Spleen (tissue), 11 donors: ENCODE measurements around the gene PPP4C. TPM values are rescaled to one million over a fixed set of nuclear protein-coding genes. Genes with fewer than 3 reads are reported as not detected.

Experiments used
- DNase-seq: peaks from one replicate; pipeline ENCODE4 v3.0.0-alpha.2; 2020
- H3K27ac ChIP-seq, 8 donors: fragments of 200-600 bp; sonication (generic) in 7 of 8; 1 replicate in 4 of 8; 2 replicates in 4 of 8; pipeline versions ENCODE4 v1.5.0 to v1.8.0; 2016 to 2021; ENCODE audit warnings: inconsistent platforms in 4 of 8, mild to moderate bottlenecking in 4 of 8, moderate library complexity in 1 of 8
- H3K27me3 ChIP-seq, 7 donors: fragments of 200-600 bp; sonication (generic) in 6 of 7; replicated peaks in 1 of 7; 1 replicate in 4 of 7; 2 replicates in 3 of 7; pipeline versions ENCODE4 v1.5.0 to v1.8.0; 2016 to 2021; ENCODE audit warnings: inconsistent platforms in 3 of 7, mild to moderate bottlenecking in 1 of 7
- H3K36me3 ChIP-seq, 6 donors: fragments of 200-600 bp; sonication (generic) in 5 of 6; 1 replicate in 4 of 6; 2 replicates in 2 of 6; pipeline versions ENCODE4 v1.5.0 to v1.8.0; 2016 to 2021; ENCODE audit warnings: inconsistent platforms in 2 of 6
- H3K4me1 ChIP-seq, 6 donors: fragments of 200-600 bp; sonication (generic) in 5 of 6; 1 replicate in 3 of 6; 2 replicates in 3 of 6; pipeline versions ENCODE4 v1.5.0 to v1.8.0; 2016 to 2021; ENCODE audit warnings: inconsistent platforms in 3 of 6
- H3K4me3 ChIP-seq, 8 donors: fragments of 200-600 bp; sonication (generic) in 7 of 8; 1 replicate in 4 of 8; 2 replicates in 4 of 8; pipeline versions ENCODE4 v1.5.0 to v1.8.0; 2016 to 2021; ENCODE audit warnings: inconsistent platforms in 4 of 8, mild to moderate bottlenecking in 4 of 8, moderate library complexity in 2 of 8
- H3K9me3 ChIP-seq, 8 donors: fragments of 200-600 bp; sonication (generic) in 7 of 8; 1 replicate in 4 of 8; 2 replicates in 4 of 8; pipeline versions ENCODE4 v1.5.0 to v1.8.0; 2016 to 2021; ENCODE audit warnings: inconsistent platforms in 4 of 8
- POLR2A ChIP-seq, 3 donors: fragments of 450-650 bp; IDR thresholded peaks; one replicate each; pipeline ENCODE4 v1.5.1; 2017; ENCODE audit warnings: antibody characterized with exemption in 3 of 3, mild to moderate bottlenecking in 1 of 3
- POLR2AphosphoS5 ChIP-seq, 3 donors: sonication (generic); formaldehyde crosslinking; IDR thresholded peaks; one replicate each; pipeline ENCODE4 v1.5.1; 2017; ENCODE audit warnings: antibody characterized with exemption in 3 of 3
- WGBS, 5 donors: extraction: QIAGEN DNeasy Blood & Tissue Kit in 3 of 5; methylation state at CpG; one replicate each; pipeline versions ENCODE4 v1.1.5 to v1.1.7; 2013 to 2018; 5-methylcytosine and 5-hydroxymethylcytosine counted together
- intact Hi-C: fragments of 100-400 bp; cut with DNase I; formaldehyde crosslinking; loops from one replicate; pipeline ENCODE4 v1.15.0; 2023; ENCODE audit warnings: low total_unique reads
- polyA plus RNA-seq, 3 donors: library from polyadenylated mRNA; stranded (reverse); fragments of 200-250 nt; gene quantifications; one replicate each; pipeline ENCODE4 v1.2.1, GENCODE V29; 2013
- total RNA-seq, 7 donors: library from RNA; depleted of rRNA in 3 of 7; stranded (reverse); fragments of >200 nt in 3 of 7; fragmentation: NEBNext Ultra II Directional in 4 of 7; extraction: Animal tissue kit (Norgen Biotek cat#: 25700) in 4 of 7; gene quantifications; one replicate each; pipeline versions ENCODE4 v1.1.0 to v1.2.1, GENCODE V29; 2016 to 2021
- TF ChIP-seq, protein P1 (sequence below), 11 experiments: fragments of 200-600 bp in 7 of 11; fragments of 450-650 bp in 4 of 11; sonication (generic) in 4 of 11; IDR thresholded peaks in 8 of 11; conservative IDR thresholded peaks in 3 of 11; 1 replicate in 7 of 11; 2 replicates in 4 of 11; pipeline versions ENCODE4 v1.4.0 to v1.8.0; 2016 to 2021; ENCODE audit warnings: antibody characterized with exemption in 11 of 11, inconsistent platforms in 4 of 11, mild to moderate bottlenecking in 1 of 11
- donor health status: healthy with polysubstance abuse.
- donor health status: DM: no; HTN: no; CAD: no; lungs with moderate emphysema.
- donor health status: DM: no; HTN: no; CAD: no.
- donor health status: Bipolar disorder and iron deficiency.
- donor health status: healthy.
- donor health status: DM: no; HTN: no; CAD: no.
- donor health status: DM: yes; HTN: yes; CAD: no.

The PPP4C gene
- total and polyA plus RNA-seq, 10 donors, result 43.9 to 128 (median 76.1) TPM

DNA sequence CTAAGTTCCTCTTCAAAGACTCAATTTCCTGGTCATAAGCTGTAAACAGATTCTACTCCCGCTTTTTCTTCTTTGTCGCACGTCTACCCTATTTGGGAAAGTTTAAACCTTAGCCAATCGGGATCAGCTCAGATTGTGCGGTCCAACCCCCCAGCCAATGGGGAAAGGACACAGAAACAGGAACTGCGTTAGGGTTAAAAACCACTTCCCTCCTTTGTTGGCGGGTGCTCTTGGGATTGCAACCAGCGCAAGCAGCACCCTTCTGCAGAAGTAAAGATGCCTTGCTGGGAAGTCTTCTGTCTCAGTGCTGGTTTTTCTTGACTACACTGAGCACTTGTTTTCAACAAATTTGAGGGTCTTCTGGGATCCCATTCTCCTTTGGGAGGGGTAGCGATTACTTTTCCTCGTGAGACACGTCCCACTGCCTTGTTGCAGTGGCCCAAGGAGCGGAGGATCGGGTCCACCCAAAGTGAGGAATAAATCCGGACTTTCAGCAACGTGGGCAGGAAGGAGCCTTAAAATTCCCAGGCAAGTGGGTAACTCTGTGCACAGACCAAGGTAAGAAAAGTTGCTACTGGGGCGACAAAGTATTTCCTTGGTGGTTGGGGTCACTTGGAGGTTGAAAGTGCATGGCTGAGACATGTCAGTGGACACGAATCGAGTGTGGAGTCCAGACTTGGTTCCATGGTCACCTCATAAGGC is 21.2 kb downstream of the PPP4C start:
- 87 to 92% (median 90%) methylated on average over 18 of the region's 18 CpGs for WGBS, 5 donors
- Histone ChIP-seq H3K36me3 (peaks cover 0 to 25% (median 15%) of the 10 kb centered on the region in 6 donors), H3K9me3 (peaks cover 5 to 52% (median 36%) of the 10 kb centered on the region in 8 donors), H3K4me1 (peaks cover 27 to 45% (median 41%) of the 10 kb centered on the region in 6 donors), H3K4me3 (peak overlapping the region in 6 of 8 donors; percentile 52 to 84 (median 73)), H3K27ac (peak overlapping the region; percentile 91 to 98 (median 97)), H3K27me3 (no peaks in the 10 kb centered on the region)
- intact Hi-C loops, result no loop called here
- TF ChIP-seq, protein P1, sequence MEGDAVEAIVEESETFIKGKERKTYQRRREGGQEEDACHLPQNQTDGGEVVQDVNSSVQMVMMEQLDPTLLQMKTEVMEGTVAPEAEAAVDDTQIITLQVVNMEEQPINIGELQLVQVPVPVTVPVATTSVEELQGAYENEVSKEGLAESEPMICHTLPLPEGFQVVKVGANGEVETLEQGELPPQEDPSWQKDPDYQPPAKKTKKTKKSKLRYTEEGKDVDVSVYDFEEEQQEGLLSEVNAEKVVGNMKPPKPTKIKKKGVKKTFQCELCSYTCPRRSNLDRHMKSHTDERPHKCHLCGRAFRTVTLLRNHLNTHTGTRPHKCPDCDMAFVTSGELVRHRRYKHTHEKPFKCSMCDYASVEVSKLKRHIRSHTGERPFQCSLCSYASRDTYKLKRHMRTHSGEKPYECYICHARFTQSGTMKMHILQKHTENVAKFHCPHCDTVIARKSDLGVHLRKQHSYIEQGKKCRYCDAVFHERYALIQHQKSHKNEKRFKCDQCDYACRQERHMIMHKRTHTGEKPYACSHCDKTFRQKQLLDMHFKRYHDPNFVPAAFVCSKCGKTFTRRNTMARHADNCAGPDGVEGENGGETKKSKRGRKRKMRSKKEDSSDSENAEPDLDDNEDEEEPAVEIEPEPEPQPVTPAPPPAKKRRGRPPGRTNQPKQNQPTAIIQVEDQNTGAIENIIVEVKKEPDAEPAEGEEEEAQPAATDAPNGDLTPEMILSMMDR (IDR thresholded peaks at IDR 0.05 in 8 of 11, conservative IDR thresholded peaks at IDR 0.05 in 3 of 11), result peak in 3 of 11 experiments; percentile 14 to 42 (median 22)
- no peak for TF ChIP-seq POLR2AphosphoS5 (IDR thresholded peaks at IDR 0.05)
- DNase-seq, result no peak

DNA sequence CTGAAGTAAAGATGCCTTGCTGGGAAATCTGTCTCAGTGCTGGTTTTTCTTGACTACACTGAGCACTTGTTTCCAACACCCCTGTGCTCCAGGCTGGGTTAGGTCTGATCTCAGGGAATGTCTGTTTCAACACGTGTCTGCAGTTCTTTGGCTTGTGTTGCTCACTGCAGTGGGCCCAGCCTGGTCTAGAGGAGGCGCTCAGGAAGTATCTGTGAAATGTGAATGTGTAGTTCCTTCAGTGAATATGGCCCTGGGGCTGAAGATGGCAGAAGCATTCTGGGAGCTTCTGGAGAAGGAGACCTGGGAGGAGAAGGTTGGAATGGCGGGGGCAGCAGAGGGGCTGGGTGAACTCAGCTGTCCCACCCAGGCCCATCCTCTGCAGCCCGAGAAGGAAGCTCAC is 28.3 kb downstream of the PPP4C start:
- peaks cover 0 to 23% (median 9%) of the 10 kb centered on the region in 8 donors for H3K9me3 ChIP-seq
- H3K4me3 ChIP-seq, result no peak overlapping the region
- 83 to 96% (median 90%) methylated on average over 4 of the region's 4 CpGs for WGBS, 5 donors
- no peaks in the 10 kb centered on the region for H3K27me3 ChIP-seq
- DNase-seq, result no peak
- intact Hi-C loops, result no loop called here
- H3K27ac ChIP-seq, result no peak overlapping the region
- H3K4me1 ChIP-seq, result no peaks in the 10 kb centered on the region
- TF ChIP-seq POLR2AphosphoS5 (IDR thresholded peaks at IDR 0.05) (no peak), POLR2A (IDR thresholded peaks at IDR 0.05) (no peak)
- TF ChIP-seq, protein P1 (IDR thresholded peaks at IDR 0.05 in 8 of 11, conservative IDR thresholded peaks at IDR 0.05 in 3 of 11), result no peak
- H3K36me3 ChIP-seq, result peaks cover 3 to 58% (median 35%) of the 10 kb centered on the region in 6 donors

DNA sequence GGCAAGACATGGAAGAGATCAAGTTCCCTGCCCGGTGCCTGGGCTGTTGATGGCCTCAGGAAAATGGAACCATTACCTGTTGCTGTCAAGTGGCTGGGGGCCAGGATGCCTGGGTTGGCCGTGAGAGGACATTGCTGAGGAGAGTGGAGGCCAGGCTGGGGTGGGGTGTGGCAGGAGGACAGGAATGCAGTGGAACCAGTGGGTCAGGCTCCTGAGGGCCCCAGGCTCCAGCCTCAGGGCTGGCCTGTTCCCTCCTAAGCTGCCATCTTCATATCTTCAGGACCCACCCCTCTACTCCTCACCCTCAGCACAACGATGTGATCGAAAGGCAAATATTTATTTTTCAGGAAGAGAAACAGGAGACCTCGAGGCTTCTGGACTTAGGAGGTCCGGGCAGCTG is 28.7 kb downstream of the PPP4C start:
- TF ChIP-seq POLR2A (IDR thresholded peaks at IDR 0.05), result no peak
- TF ChIP-seq POLR2AphosphoS5 (IDR thresholded peaks at IDR 0.05), result peak in 1 of 3 donors; percentile 18
- Histone ChIP-seq H3K9me3 (peaks cover 0 to 19% (median 5%) of the 10 kb centered on the region in 8 donors), H3K27me3 (no peaks in the 10 kb centered on the region), H3K4me3 (no peak overlapping the region), H3K4me1 (no peaks in the 10 kb centered on the region), H3K27ac (no peak overlapping the region), H3K36me3 (peaks cover 3 to 62% (median 37%) of the 10 kb centered on the region in 6 donors)
- WGBS, 5 donors, result 85 to 93% (median 89%) methylated on average over 6 of the region's 6 CpGs
- intact Hi-C loops, result no loop called here
- DNase-seq, result no peak

DNA sequence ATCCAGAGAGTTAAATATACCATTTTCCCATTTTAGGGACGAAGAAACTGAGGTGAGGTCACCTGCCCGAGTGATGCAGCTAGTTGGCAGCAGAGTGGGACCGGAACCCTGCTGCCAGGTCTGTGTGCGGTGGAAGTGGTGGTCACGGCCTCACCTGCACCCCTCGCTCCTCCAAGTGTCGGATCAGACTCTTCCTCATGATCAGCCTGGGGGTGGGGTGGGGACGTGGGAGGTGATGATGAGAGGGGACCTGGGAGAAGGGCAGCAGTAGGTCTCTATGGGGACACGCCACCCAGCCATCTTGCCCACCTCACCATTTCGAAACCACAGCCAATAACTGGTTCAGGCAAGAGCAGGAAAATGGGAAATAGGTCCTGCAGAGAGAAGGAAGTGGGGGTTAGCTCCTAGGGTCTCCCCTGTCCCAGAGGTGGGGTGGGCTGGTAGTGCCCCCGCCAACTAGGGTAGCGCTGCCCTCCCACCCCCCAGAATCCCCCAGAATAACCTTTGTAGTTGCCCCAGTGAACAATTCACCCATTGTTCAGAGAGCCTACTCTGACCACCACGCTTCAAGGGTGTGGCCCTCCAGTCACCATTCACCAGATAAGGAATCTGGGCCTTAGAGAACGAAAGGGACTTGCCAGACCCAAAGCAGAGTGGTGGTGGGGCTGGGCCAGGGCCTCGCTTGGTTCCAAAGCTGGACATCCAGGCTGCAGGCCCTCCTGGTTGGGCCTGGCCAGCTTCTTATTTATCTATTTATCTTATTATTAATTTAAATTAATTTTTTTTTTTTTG is 32.5 kb downstream of the PPP4C start:
- intact Hi-C loops, result no loop called here
- H3K27me3 ChIP-seq, result no peaks in the 10 kb centered on the region
- H3K36me3 ChIP-seq, result peaks cover 3 to 95% (median 60%) of the 10 kb centered on the region in 6 donors
- H3K27ac ChIP-seq, result no peak overlapping the region
- TF ChIP-seq POLR2AphosphoS5 (IDR thresholded peaks at IDR 0.05), result no peak
- TF ChIP-seq, protein P1 (IDR thresholded peaks at IDR 0.05 in 8 of 11, conservative IDR thresholded peaks at IDR 0.05 in 3 of 11), result no peak
- TF ChIP-seq POLR2A (IDR thresholded peaks at IDR 0.05), result no peak
- WGBS, 5 donors, result 80 to 92% (median 90%) methylated on average over 14 to 15 of the region's 15 CpGs
- H3K4me3 ChIP-seq, result no peak overlapping the region
- H3K9me3 ChIP-seq, result no peaks in the 10 kb centered on the region
- peaks cover 0 to 13% (median 3%) of the 10 kb centered on the region in 6 donors for H3K4me1 ChIP-seq
- no peak for DNase-seq
